ENCODE measurements around the gene SOX15.
A peak's percentile ranks its signal among the peaks of the same experiment; 100 is the strongest.

The SOX15 gene

DNA sequence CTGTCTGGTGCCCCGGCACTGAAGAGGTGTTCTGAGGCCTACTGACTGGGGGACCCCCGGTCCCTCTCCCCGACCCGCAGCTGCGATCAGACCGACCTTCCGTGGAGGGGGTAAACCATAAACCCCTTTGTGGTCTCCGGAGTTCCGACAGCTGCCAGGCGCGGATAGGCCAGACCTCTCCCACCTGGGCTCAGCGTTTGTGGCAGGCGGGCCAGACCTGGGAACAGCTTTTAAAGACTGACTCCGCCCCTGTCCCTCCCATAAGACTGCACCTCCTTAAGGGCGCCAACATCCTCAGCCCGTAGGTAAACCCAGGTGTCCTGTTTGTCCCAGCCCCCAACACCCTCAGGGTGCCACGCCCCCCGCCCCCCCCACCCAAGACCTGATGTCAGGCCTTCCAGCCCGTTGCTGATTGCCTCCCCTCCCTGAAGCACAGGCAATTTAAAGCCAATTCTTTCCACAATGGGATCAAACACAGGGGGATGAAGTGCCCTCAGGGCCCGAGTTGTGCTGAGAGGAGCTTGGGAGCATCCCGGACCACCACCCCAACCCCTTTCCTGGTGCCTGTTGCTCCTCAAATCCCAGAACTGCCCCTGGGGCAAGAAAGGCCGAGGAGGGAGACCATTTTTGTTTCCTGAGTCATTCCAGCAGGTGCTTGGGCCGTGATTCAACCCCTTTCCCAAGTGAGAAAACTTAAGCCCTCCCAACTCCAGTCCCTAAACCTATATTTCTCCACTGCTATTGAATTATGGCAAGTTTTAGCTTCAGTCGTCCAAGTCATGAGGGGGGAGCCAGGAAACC lies at the start of gene SOX15:
SOX15 (minus strand) TSS at position 204 of the 801 bp plus-strand sequence. CDS start 418 bp downstream, outside the sequence.
- Histone ChIP-seq H3K4me3 (ENCODE audit: low read depth in 1 of 5, low read length in 5 of 5) (peak within 1 kb of the TSS in 2 of 5 donors; percentile 46 to 48), H3K27ac (ENCODE audit: low read depth, low read length) (no peak within 1 kb of the TSS)

DNA sequence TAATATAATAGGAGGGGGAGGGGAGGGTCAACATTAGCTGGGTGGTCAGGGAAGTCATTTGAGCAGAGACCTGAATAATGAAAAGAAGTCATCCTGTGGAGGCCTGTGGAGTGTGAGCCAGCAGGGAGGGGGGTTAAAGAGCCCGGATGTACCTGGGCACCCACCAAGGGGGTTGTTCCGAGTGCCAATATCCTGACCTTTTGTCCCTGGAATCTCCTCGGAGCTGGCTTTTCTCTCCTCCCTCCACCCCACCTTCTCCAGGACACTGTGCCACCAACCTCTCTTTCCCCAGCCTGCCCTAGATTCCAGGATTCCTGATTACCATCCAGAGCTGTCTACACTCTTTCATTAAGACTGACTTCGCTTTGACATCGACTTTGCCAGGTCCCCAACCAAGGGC lies 46.3 kb upstream of the SOX15 start:
- Histone ChIP-seq H3K4me1 (ENCODE audit: control insufficient read depth in 5 of 5, insufficient read depth in 5 of 5, low read length in 5 of 5) (no peaks in the 10 kb centered on the region), H3K4me3 (ENCODE audit: low read depth in 1 of 5, low read length in 5 of 5) (no peak overlapping the region), H3K27ac (ENCODE audit: low read depth, low read length) (no peak overlapping the region), H3K9me3 (ENCODE audit: control insufficient read depth in 5 of 5, low read length in 5 of 5) (no peaks in the 10 kb centered on the region), H3K36me3 (ENCODE audit: control insufficient read depth in 5 of 5, insufficient read depth in 5 of 5, low read length in 5 of 5) (no peaks in the 10 kb centered on the region), H3K9ac (ENCODE audit: low read length in 5 of 5) (no peak overlapping the region), H3K27me3 (ENCODE audit: control insufficient read depth in 5 of 5, insufficient read depth in 4 of 5, low read length in 5 of 5) (peaks cover 0 to 2% (median 0%) of the 10 kb centered on the region in 5 donors)

More for the DNA sequence above, at the start of gene SOX15:
- Histone ChIP-seq H3K9ac (ENCODE audit: low read length in 5 of 5) (peak within 1 kb of the TSS in 2 of 5 donors; percentile 25 to 35), H3K4me1 (ENCODE audit: control insufficient read depth in 5 of 5, insufficient read depth in 5 of 5, low read length in 5 of 5) (peaks cover 0 to 18% (median 11%) of the 10 kb centered on the region in 5 donors), H3K9me3 (ENCODE audit: control insufficient read depth in 5 of 5, low read length in 5 of 5) (no peaks in the 10 kb centered on the region), H3K27me3 (ENCODE audit: control insufficient read depth in 5 of 5, insufficient read depth in 4 of 5, low read length in 5 of 5) (no peaks in the 10 kb centered on the region), H3K36me3 (ENCODE audit: control insufficient read depth in 5 of 5, insufficient read depth in 5 of 5, low read length in 5 of 5) (peaks cover 9 to 71% (median 59%) of the 10 kb centered on the region in 5 donors)

- Histone ChIP-seq H3K9ac (ENCODE audit: low read length in 5 of 5) (no peak overlapping the region), H3K4me1 (ENCODE audit: control insufficient read depth in 5 of 5, insufficient read depth in 5 of 5, low read length in 5 of 5) (no peaks in the 10 kb centered on the region), H3K4me3 (ENCODE audit: low read depth in 1 of 5, low read length in 5 of 5) (no peak overlapping the region), H3K9me3 (ENCODE audit: control insufficient read depth in 5 of 5, low read length in 5 of 5) (no peaks in the 10 kb centered on the region), H3K36me3 (ENCODE audit: control insufficient read depth in 5 of 5, insufficient read depth in 5 of 5, low read length in 5 of 5) (no peaks in the 10 kb centered on the region), H3K27me3 (ENCODE audit: control insufficient read depth in 5 of 5, insufficient read depth in 4 of 5, low read length in 5 of 5) (peaks cover 0 to 2% (median 0%) of the 10 kb centered on the region in 5 donors), H3K27ac (ENCODE audit: low read depth, low read length) (no peak overlapping the region)
These were observed 44.5 kb upstream of the SOX15 start for GRCh38 chr17:7634384-7634783.

DNA sequence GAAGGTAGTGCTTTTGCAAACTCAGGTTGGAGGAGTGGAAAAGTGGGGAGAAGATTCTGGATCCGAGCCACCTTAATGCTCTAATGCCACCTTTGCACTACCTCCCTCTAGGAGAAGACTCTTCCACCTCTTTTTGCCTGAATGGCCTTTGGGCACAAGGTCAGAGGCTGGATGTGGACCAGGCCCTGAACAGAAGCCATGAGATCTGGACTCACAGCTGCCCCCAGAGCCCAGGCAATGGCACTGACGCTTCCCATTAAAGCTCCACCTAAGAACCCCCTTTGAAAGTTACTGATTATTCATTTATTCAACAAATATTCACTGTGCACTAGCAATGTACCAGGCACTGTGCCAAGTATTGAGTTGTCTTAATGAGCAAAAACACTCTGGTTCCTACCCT lies 43.2 kb upstream of the SOX15 start:
- Histone ChIP-seq H3K27me3 (ENCODE audit: control insufficient read depth in 5 of 5, insufficient read depth in 4 of 5, low read length in 5 of 5) (peaks cover 0 to 2% (median 0%) of the 10 kb centered on the region in 5 donors), H3K27ac (ENCODE audit: low read depth, low read length) (no peak overlapping the region), H3K9ac (ENCODE audit: low read length in 5 of 5) (peak overlapping the region in 1 of 5 donors; percentile 69), H3K4me1 (ENCODE audit: control insufficient read depth in 5 of 5, insufficient read depth in 5 of 5, low read length in 5 of 5) (peaks cover 0 to 1% (median 0%) of the 10 kb centered on the region in 5 donors), H3K4me3 (ENCODE audit: low read depth in 1 of 5, low read length in 5 of 5) (no peak overlapping the region), H3K9me3 (ENCODE audit: control insufficient read depth in 5 of 5, low read length in 5 of 5) (no peaks in the 10 kb centered on the region), H3K36me3 (ENCODE audit: control insufficient read depth in 5 of 5, insufficient read depth in 5 of 5, low read length in 5 of 5) (no peaks in the 10 kb centered on the region)

- no peak overlapping the region for H3K27ac ChIP-seq (ENCODE audit: low read depth, low read length)
- H3K36me3 ChIP-seq (ENCODE audit: control insufficient read depth in 5 of 5, insufficient read depth in 5 of 5, low read length in 5 of 5), result no peaks in the 10 kb centered on the region
- peaks cover 0 to 2% (median 0%) of the 10 kb centered on the region in 5 donors for H3K27me3 ChIP-seq (ENCODE audit: control insufficient read depth in 5 of 5, insufficient read depth in 4 of 5, low read length in 5 of 5)
- peak overlapping the region in 1 of 5 donors; percentile 69 for H3K9ac ChIP-seq (ENCODE audit: low read length in 5 of 5)
- no peak overlapping the region for H3K4me3 ChIP-seq (ENCODE audit: low read depth in 1 of 5, low read length in 5 of 5)
- no peaks in the 10 kb centered on the region for H3K9me3 ChIP-seq (ENCODE audit: control insufficient read depth in 5 of 5, low read length in 5 of 5)
- H3K4me1 ChIP-seq (ENCODE audit: control insufficient read depth in 5 of 5, insufficient read depth in 5 of 5, low read length in 5 of 5), result peaks cover 0 to 4% (median 3%) of the 10 kb centered on the region in 5 donors
These were observed 42.6 kb upstream of the SOX15 start for GRCh38 chr17:7632492-7632894.

DNA sequence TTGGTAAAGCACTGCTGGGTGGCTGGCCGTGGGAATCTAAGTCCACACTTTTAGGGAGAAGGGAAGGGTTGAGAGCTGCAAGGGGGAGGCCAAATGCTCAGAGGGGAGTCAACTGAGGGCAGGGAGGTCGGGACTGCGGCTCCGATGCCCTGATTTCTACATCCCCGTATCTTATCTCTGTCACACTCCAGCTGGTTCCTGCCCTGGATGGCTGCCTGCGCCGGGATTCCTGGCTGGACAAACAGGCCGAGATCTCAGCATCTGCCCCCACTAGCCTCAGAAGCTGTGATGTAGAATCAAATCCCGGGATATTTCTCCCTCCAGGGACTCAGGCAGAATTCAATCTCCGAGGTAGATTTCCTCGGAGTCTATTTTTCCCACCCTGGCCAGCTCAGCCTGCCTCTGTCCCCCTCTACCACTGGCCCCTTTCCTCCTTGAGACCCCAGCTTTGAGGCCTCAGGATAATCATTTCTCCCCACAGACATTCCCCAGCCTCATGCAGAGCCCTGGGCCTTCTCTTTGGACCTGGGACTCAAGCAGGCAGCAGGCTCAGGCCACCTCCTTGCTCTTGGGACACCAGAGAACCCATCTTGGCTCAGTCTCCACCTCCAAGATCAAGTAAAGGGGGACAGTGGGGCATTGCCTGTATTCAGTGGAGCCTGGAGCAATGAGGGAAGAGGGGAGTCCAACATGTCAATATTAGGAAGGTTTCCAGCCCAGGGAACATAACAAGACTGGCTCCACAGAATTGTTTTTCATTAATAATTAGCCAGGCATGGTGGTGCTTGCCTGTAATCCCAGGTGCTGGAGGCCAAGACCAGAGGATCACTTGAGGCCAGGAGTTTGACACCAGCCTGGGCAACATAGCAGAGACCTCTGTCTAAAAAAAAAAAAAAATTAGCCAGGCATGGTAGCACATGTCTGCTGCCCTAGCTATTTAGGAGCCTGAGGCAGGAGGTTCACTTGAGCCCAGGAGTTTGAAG lies 41.8 kb upstream of the SOX15 start:
- Histone ChIP-seq H3K27me3 (ENCODE audit: control insufficient read depth in 5 of 5, insufficient read depth in 4 of 5, low read length in 5 of 5) (peaks cover 0 to 2% (median 0%) of the 10 kb centered on the region in 5 donors), H3K9me3 (ENCODE audit: control insufficient read depth in 5 of 5, low read length in 5 of 5) (no peaks in the 10 kb centered on the region), H3K4me1 (ENCODE audit: control insufficient read depth in 5 of 5, insufficient read depth in 5 of 5, low read length in 5 of 5) (peaks cover 3 to 10% (median 9%) of the 10 kb centered on the region in 5 donors), H3K27ac (ENCODE audit: low read depth, low read length) (no peak overlapping the region), H3K36me3 (ENCODE audit: control insufficient read depth in 5 of 5, insufficient read depth in 5 of 5, low read length in 5 of 5) (no peaks in the 10 kb centered on the region), H3K4me3 (ENCODE audit: low read depth in 1 of 5, low read length in 5 of 5) (no peak overlapping the region), H3K9ac (ENCODE audit: low read length in 5 of 5) (peak overlapping the region in 1 of 5 donors; percentile 15)

DNA sequence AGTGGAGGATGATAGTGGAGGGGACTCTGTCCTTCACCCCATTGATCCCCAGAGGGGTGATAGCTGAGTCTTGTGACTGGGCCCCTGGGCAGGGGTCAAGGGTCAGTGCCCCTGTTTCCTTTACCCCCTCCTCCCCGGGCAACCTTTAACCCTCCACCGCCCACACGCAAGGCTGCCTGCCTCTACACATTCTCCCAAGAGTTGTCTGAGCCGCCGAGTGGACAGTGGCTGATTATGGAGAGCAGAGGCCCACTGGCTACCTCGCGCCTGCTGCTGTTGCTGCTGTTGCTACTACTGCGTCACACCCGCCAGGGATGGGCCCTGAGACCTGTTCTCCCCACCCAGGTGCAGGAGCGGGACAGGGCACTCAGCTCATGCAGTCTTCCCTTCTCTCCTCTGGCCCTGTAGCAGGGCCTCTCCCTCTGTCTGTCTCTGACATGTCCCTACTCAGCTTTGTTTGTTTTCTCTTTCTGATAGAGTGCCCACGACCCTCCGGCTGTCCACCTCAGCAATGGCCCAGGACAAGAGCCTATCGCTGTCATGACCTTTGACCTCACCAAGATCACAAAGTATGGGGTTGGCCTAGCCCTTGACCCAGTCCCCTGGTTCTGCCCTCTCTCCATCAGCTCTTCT lies 40.2 kb upstream of the SOX15 start, which contains the start of gene SHBG:
SHBG (plus strand) TSS at position 197 of the 633 bp plus-strand sequence; CDS start at position 235, 38 bp downstream.
- Histone ChIP-seq H3K27ac (ENCODE audit: low read depth, low read length) (no peak within 1 kb of the TSS), H3K4me1 (ENCODE audit: control insufficient read depth in 5 of 5, insufficient read depth in 5 of 5, low read length in 5 of 5) (peaks cover 3 to 14% (median 12%) of the 10 kb centered on the region in 5 donors)

GRCh38 chr17:7627250-7628121 lies 37.6 kb upstream of the SOX15 start, which contains the start of gene SAT2:
SAT2 (minus strand) TSS chr17:7627821; CDS start chr17:7627635, 186 bp downstream.
- H3K9ac ChIP-seq (ENCODE audit: low read length in 5 of 5), result peak within 1 kb of the TSS; percentile 80 to 94 (median 93)
- peak within 1 kb of the TSS; percentile 76 to 85 (median 81) for H3K4me3 ChIP-seq (ENCODE audit: low read depth in 1 of 5, low read length in 5 of 5)
- H3K36me3 ChIP-seq (ENCODE audit: control insufficient read depth in 5 of 5, insufficient read depth in 5 of 5, low read length in 5 of 5), result no peaks in the 10 kb centered on the region
- H3K9me3 ChIP-seq (ENCODE audit: control insufficient read depth in 5 of 5, low read length in 5 of 5), result no peaks in the 10 kb centered on the region
- H3K27ac ChIP-seq (ENCODE audit: low read depth, low read length), result peak within 1 kb of the TSS; percentile 87
- peaks cover 3 to 14% (median 12%) of the 10 kb centered on the region in 5 donors for H3K4me1 ChIP-seq (ENCODE audit: control insufficient read depth in 5 of 5, insufficient read depth in 5 of 5, low read length in 5 of 5)
- no peaks in the 10 kb centered on the region for H3K27me3 ChIP-seq (ENCODE audit: control insufficient read depth in 5 of 5, insufficient read depth in 4 of 5, low read length in 5 of 5)

More for the DNA sequence above, 40.2 kb upstream of the SOX15 start, which contains the start of gene SHBG:
- Histone ChIP-seq H3K9me3 (ENCODE audit: control insufficient read depth in 5 of 5, low read length in 5 of 5) (no peaks in the 10 kb centered on the region), H3K9ac (ENCODE audit: low read length in 5 of 5) (no peak within 1 kb of the TSS), H3K36me3 (ENCODE audit: control insufficient read depth in 5 of 5, insufficient read depth in 5 of 5, low read length in 5 of 5) (no peaks in the 10 kb centered on the region), H3K27me3 (ENCODE audit: control insufficient read depth in 5 of 5, insufficient read depth in 4 of 5, low read length in 5 of 5) (peaks cover 0 to 2% (median 0%) of the 10 kb centered on the region in 5 donors), H3K4me3 (ENCODE audit: low read depth in 1 of 5, low read length in 5 of 5) (no peak within 1 kb of the TSS)

DNA sequence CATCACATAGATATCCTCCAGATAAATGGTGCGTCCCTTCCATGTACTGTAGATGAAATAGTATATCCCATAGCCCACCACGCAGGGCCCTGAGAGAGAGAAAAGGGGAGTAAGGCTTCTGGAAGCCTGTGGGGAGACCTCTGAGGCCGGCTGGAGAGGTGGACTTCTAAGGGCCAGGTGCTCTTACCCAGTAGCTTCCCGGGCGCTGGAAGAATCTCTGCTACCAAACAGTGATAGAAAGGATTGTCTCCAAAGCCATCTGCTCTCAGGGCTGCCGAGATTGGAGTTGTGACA lies 37.0 kb upstream of the SOX15 start:
- no peaks in the 10 kb centered on the region for H3K9me3 ChIP-seq (ENCODE audit: control insufficient read depth in 5 of 5, low read length in 5 of 5)
- H3K36me3 ChIP-seq (ENCODE audit: control insufficient read depth in 5 of 5, insufficient read depth in 5 of 5, low read length in 5 of 5), result no peaks in the 10 kb centered on the region
- peaks cover 3 to 14% (median 12%) of the 10 kb centered on the region in 5 donors for H3K4me1 ChIP-seq (ENCODE audit: control insufficient read depth in 5 of 5, insufficient read depth in 5 of 5, low read length in 5 of 5)
- no peaks in the 10 kb centered on the region for H3K27me3 ChIP-seq (ENCODE audit: control insufficient read depth in 5 of 5, insufficient read depth in 4 of 5, low read length in 5 of 5)
- H3K4me3 ChIP-seq (ENCODE audit: low read depth in 1 of 5, low read length in 5 of 5), result peak overlapping the region; percentile 76 to 85 (median 81)
- H3K27ac ChIP-seq (ENCODE audit: low read depth, low read length), result peak overlapping the region; percentile 87
- H3K9ac ChIP-seq (ENCODE audit: low read length in 5 of 5), result peak overlapping the region; percentile 80 to 94 (median 93)
